ENCODE results near the gene GPATCH2.

Gene GPATCH2

GRCh38 chr1:217574265-217574949, 56.5 kb downstream of the GPATCH2 start:
- no peak for DNase-seq

DNA sequence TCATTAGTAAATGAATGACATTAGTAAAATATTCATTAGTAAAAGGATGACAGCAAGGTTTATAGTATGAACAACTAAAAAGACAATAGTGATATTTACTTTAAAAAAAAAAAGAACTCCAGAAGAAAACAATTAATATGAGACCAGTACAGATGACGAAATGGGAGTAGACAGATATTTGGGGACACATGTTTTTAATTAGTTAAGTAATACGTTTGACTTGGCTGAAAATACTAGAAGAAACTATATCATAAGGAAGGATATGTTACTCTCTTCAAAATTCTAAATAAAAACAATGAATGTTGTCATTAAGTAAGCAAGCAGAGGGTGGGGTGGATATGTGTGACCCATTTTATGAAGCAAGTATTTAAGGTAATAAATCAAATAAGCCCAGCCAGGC, 61.9 kb downstream of the GPATCH2 start:
- DNase-seq: no peak

- no peak for DNase-seq
Measured at GRCh38 chr1:217568200-217568599, 62.7 kb downstream of the GPATCH2 start.

GRCh38 chr1:217564833-217565232, 66.1 kb downstream of the GPATCH2 start:
- no peak for DNase-seq

- no peak for DNase-seq
Measured at GRCh38 chr1:217564207-217564606, 66.7 kb downstream of the GPATCH2 start.

GRCh38 chr1:217563179-217563578, 67.7 kb downstream of the GPATCH2 start:
- no peak for DNase-seq

GRCh38 chr1:217562229-217562878, 68.5 kb downstream of the GPATCH2 start:
- no peak for DNase-seq

DNA sequence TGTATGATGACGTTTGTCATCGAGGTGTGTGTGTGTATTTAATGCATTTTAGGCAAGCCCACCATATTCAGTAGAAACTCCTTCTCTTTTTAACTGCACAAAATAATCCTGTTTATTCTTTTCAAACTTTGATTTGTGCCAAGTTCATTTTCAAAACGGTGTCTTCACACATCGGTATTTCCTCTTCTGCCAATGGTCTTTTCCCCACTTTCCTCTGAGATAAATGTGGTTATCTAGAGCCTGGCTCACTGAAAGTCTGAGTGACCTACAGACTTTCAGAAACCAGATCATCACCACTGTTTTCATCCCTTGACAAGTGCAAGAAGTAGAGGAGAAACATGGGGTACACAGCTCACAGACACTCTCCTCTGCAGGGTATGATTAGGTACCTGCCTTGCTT, 69.4 kb downstream of the GPATCH2 start:
- no peak for DNase-seq

DNA sequence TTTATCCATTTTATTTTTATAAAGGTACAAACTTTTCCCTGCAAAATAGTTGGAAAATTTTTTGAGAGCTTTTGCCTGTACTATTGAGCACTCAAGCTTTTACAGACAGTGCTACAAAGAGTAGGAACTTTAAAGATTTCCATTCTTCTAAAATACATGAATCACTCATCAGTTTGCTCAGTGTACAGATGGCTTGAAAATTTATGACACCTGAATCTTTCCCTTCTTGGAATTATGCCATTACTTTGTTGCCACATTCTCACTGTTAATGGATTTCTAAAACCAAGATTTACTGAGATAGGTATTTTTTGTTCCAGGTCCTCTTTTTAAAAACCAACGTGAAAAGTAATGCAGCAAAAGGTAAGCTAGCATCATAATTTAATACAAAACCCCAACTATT, 76.0 kb downstream of the GPATCH2 start:
- DNase-seq: no peak

DNA sequence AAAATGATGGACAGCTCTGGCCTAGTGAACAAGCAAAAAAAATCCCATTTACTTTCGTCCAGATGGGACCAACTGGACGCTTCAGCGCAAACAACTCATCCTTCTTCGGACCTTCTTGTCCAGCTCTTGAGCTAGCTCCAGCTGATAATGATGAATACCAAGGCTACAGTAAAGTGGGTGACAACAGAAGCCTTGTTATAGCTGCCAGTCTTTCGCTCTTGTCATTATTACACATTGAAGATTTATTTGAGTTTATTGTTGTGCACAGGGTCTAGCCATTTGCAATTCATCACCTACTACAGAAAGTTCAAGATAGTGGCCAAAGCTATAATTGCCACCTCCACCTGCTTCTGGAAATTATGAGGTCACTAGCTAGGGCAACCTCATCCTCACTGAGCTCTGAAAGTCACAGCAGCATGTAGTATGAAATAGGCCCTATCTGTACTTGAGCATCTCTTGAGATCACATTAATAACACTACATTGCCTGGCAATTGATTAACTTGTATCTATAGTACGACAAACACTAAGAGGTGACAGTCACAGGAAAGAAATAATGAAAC, 76.9 kb downstream of the GPATCH2 start:
- DNase-seq: no peak

DNA sequence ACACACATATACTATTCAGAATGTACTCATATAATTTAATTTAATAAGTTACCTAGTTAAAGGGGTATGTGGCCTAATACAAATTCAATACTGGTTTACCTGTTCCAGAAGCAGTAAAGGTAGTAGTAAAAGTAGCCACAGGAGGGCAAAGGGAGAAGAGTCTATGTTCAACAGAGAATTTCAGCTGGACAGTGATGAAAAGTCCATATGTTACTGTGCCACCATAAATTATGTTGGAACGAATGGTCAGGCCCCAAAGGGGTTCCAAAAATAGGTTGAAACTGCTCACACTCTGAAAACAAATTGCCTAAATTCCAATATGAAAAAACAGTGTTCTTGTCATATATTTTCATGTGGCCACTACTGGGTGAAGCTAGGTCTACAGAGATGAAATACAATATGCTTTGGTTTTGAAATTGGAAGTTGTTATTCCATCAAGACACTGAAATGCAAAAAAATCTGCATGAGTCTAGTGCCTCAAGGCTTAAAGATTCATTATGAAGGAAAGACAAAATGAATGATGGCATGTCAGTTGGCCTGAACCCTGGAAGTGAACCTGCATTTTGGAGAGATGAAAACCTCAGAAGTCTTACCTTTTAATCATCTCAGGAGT, 78.4 kb downstream of the GPATCH2 start:
- DNase-seq: no peak

DNA sequence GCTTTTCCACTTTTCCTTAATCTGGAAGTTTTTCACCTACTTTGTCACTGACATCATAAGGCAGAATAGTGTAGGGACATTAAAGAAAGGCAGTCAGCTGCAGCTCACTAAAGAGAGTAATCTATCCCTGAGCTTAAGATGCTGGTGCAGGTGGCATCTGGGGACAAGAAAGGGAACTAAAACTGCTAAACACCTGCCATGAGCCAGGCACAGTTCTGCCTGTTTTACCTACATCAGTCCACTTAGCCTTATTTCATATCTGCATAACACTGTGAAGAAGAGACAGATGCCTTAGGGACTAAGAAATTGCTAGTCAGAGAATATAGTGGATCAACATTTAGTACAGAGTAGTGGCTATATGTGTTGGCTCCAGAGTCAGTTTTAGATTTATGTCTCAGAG, 88.1 kb downstream of the GPATCH2 start:
- DNase-seq: no peak

DNA sequence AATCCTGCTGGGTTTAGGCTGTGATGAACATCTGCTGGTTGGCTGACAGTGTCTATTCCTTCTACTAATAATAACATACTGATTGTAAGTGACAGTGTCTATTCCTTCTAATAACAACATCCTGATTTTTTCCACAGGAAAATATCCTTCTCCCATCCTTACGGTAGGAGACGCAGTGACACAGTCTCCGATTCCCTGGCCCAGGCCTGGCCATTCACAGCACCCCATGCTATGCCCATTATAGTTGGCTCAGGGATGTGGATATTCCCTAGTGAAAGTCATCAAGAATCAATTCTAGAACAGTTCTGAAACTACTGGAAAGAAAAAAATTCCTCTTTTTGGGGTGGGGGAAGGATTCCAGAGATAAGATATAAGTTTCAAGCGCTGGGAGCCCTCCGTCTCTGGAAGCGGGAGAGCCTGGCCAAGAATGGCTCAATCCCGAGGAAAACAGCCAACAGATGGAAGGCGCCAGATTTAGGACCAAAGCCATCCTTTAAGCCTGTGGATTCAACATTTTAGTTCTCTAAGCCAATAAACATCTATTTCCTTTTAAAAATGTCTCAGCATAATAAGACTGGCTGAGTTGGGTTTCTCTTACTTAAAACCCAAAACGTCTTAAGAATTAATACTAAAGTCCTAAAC, 88.6 kb downstream of the GPATCH2 start:
- DNase-seq: no peak

DNA sequence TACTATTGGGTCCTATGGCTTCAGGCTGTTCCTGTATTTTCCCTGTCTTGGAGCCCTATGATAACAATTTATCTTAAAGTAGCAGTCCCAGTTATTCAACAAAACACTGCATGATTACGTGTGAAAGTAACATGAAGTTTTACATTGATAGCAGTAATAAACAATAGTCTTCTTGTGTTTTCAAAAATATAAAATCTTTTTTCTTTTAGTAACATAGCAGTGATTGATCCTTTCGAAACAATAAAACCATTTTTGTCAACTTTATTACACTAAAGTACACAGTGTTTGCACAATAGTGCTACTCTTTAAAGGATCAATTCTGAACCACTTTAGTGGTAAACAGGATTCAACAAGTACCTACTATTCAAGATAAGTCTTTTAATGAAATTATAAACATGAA, 90.6 kb downstream of the GPATCH2 start:
- DNase-seq: no peak

DNA sequence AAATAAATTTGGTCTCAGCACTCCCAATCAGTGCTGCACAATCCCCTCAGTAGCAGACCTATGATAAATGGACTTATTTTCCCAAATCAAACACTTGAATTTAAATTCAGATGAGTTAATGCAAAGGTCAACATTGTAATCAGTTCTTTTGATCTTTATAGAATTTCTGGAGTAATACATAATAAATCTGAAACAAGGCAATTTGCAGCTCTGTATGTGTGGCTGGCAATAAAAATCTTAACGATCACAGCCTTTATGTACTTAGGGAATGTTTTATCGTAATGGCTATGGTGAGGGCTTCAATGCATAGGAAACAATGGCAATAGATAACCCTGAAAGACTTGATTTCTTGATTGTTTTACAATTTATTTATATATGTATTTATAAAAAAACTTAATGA, 91.4 kb downstream of the GPATCH2 start:
- DNase-seq: no peak

DNA sequence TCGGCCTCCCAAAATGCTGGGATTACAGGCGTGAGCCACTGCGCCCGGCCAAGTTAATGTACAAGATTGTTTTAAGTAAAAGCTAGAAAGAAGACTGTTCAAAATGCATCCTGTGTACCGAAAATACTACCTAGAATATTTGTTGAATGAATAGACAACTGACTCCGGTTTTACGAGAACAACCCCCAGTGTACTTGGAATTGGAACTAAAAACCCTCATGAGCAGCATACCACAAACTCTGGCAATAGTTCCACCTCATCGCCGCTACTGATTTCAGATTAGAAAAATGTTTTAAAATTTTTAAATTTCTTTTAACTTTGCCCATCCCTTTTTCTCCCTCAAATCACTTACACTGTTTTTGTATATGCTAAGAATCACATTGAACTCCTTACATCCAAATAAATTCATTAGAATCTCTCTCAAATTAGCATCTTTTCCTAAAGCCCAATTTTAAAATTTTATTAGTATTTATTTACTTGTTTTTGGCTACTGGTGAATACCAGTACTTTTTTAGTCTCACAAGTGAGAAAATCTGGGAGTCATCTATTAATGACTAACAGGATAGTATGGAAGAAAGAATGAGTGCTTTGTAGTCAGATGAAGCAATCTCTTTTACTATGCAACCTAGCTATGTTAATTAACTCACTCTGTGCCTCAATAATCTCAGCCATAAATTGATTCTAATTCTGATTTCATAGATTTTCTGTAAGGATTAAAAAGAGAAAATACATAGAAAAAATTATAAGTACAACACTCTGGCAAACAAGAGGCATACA, 95.1 kb downstream of the GPATCH2 start:
- no peak for DNase-seq

DNA sequence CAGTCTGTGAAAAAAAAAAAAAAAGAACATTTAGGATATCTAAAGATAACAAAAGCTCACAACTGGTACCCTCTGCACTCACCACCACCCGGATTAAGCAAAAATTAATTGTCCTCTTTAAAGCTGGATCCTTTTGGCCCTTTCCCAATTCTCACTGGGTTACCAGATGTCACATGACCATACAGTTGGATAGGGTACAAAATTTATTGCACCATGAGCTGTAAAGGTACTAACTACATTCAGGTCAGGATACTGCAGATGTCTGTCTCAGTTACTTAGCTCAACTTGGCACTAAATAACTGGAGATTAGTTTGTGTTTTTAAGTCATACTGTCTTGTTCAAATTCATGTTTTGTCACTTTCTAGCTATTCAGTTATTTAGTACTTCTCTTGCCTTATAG, 96.3 kb downstream of the GPATCH2 start:
- no peak for DNase-seq

GRCh38 chr1:217528271-217528670, 102.6 kb downstream of the GPATCH2 start:
- no peak for DNase-seq

- no peak for DNase-seq
Measured at GRCh38 chr1:217527151-217527550, 103.7 kb downstream of the GPATCH2 start.

- no peak for DNase-seq
Measured at GRCh38 chr1:217526636-217527035, 104.3 kb downstream of the GPATCH2 start.

DNA sequence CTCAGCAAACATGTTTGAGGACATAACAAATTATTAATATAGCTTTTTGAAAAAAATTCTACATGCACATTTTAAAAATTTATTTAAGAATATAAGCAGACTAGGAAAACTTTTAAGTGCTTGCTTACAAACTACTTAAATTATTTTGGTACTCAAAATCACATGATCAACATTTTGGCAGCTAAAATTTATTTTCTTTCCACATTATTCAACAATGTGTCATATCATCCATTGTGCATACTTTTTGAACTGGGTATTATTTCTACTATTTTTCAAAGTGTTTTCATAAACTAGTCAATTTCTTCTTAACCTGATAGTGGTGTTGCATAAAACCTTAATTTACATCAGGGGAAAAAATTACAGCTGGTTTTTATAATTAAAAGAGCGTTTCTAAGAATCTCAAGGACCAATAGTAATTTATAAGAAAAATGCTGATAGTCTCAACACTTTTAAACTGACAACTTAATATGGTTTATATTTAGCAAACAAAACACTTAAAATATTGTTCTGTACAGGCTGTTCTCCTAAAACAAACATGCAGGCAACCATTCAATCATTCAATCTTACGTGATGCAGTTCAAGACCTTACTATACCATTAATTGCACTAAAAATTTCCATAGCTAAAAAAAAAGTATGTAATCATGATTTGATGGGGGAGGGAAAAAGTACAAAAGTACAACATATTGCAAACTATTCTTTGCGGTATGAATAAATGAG, 105.0 kb downstream of the GPATCH2 start:
- DNase-seq: no peak

Data from stimulated activated CD4-positive, alpha-beta T cell treated with anti-CD3 and anti-CD28 coated beads, Interleukin-4, amount 100 ng/mL, for 24 hours (primary cell).